ENCODE results near the gene SRGAP1.

SRGAP1 gene

DNA sequence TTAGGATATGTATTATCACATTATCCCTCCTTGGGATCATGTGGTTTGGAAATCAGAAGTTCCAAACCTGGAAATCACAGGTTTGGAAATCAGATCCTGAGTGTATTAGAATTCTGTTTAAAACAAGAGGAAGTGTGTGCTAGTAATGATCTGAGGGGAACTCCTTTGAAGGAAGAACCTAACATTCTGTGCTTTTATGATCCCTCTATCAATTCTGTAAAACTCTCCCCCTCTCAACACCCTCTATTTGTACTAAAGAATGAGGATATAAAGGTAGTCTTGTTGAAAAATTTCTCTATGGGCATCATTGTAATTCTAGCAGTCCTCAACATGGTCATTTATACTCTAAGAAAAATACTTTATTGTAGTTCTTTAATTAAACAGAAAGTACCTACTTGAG lies 97.4 kb downstream of the SRGAP1 start:
- no peak for DNase-seq

DNA sequence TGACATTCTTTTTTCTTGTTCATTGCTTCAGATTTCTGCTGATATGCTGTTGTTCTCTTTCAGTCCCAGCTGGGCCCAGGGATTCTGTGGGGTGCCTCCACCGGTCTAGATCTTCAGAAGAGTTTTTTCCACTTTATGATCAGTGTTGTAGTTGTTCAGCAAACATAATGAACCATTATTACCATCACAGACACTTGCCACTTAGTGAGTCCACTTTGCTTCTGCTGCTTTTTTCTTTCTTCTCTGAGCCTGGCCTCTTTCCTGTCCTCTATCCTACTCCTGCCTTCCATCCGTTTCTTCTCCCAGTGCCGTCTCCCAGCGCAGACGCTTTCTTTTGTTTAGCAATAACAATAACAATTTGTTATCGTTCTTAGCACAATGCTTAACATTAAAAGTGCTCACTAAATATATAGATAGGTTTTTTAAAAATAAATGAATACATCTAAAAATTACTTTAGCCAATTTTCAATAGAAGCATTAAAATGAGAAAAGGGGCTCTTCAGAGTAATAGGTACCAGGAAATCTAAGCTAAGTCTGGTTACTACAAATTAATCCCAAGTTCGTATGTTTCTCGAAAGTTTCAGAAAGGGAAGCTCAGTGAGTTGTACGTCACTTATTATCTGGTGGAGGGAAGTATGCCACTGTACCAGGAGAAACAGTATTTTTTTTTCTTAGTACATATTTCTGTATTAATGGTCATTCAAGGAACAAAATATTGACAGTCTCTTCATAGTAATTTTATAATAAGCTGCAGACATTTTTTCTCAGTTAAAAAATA lies 98.2 kb downstream of the SRGAP1 start:
- DNase-seq: no peak

DNA sequence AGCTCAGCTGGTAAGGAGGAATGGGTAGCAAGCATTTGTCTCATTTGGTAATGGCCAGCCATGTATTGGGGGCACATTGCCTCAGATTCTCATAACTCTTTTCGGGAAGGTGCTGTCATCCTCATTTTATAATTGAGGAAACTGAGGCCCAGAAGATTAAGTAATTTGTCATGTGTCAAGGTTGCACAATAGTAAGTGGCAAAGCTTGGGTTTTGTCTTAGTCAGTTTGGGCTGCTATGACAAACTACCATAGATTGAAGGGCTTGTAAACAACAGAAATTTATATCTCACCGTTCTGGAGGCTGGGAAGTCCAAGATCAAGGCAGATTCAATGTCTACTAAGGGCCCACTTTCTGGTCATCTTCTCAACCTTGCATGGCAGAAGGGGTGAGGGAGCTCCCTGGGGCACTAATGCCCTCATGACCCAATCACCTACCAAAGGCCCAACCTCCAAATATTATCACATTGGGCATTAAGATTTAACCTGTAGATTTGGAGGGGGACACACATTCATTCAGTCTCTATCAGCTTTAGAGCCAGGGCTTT lies 99.6 kb downstream of the SRGAP1 start:
- no peak for DNase-seq

DNA sequence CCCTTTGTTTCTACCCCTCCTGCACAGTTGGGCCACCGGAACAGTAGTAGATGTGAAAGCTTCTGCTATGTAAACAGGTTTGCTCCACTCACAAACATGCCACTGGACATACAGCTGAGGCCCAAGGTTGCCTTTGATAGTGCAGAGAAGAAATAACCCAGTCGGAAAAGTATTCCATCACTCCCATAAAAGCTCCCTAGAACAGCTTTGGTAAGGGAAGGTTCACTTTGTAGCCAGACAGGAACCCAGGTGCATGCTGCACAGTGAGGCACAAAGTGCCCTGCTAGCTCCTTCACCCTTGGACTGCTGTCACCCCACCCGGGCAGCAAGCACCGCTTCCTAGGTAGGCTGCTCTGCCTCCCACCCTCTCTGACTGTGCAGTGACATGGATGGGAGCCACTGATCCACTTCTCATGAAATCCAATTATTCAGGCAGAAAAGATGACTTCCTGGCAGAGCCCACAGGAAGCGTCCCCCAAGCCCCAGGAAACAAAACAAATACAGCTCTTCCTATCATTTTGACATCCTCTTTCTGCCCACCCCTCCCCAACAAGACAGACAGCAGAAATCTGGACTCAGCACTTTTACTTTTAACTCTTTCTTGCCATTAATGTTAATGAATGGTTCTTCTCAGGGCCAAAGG lies 100.2 kb downstream of the SRGAP1 start:
- no peak for DNase-seq

DNA sequence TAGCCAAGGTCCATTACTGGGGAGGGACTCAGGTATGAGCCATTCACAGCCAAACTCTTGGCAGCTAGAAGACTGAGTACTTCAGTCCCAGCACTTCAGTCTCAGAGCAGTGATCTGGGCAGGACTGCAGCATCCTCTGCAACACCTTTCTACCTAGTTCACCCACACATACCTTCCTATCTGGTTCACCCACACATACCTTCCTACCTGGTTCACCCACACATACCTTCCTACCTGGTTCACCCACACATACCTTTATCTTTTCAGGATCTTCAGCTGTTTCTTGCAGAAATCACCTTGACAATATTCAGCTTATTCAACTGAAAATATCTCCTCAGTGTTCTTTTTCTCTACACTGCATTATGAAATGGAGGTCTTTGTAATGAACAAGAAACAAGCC lies 101.3 kb downstream of the SRGAP1 start:
- no peak for DNase-seq

DNA sequence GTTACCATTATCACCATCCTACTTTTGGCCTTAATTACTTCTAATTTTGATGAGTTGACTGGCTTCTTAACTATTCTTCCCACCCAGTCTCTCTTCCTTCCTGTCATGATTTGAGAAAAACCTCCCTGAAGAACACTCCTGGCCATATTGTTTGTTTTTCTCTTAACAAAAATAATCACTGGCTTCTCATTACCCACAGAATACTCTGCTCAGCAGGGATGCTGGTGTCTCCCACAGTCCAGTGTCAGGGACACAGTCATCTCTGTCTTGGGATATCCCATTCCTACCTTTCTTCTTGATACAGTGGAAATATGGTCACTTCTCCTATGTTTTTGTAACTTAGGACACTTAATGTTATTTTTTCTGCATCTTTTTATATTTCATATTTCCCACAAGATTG lies 103.7 kb downstream of the SRGAP1 start:
- DNase-seq: no peak

DNA sequence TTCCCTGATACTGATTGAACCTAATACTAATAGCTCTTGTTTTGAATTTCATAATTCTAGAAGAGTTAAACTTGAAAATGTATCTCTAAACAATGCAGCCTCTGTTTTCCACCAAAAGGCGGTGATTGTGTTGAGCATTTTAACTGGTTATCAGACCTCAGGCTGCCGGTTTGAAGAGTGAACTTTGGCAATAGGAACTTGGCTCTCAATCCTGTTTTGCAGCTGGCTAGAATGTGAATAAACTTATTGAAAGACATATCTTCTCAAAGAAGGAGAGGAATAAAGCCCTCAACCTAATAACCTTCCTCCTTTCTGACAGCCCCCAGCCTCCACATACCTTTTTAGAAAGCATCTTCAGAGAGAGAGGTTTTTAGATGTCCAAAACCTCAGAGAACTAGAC lies 105.4 kb downstream of the SRGAP1 start:
- peak; percentile 46 for DNase-seq

DNA sequence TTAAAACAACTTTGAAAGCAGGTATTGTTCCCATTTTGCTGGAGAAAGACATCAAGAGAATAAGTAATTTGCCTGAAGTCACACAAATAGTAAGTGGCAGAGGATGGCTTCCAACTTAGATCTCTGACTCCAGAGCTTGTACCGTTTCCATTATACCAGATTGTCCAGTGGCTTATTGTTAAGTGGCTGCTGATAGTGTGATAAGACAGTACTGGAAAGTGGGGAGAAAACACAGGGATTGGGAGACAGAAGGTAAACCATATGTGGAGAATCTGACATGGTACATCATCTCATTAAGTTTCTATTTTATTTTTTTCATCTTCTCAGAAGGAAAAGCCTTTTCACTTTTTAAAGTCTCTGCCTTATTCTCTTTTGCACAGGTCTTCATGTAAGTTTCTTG lies 108.5 kb downstream of the SRGAP1 start:
- DNase-seq: no peak

DNA sequence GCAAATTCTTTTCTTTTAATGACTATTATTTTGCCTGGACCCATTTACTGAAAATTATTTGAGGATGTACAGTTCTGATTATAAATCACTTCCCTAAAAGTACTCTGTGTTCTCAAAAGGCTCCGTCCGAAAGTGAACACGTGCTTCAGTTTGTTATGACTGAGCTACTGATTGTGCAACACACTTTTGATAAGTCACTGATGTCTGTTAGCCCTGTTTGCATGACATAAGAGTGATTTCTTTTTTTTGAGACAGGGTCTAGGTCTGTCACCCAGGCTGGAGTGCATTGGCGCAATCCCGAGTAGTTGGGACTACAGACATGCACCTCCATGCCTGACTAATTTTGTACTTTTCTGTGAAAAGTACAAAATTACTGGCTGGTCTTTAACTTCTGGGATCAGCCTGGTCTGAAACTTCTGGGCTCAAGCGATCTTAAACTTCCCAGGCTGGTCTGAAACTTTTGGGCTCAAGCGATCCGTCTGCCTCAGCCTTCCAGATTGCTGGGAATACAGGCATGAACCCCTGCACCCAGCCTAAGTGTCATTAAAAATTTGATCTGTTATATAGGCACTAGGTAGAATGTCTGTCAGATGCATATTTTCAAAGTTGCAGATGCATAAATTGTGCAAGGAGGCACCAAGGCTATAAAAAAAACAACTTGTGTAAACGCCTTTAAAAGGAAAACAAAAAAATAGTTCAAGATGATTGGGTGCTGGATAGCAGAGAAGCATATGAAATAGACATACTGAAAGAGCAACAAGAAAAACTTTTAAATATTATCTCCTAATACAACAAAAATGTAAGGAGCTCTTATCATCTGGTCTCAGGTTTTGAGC lies 111.5 kb downstream of the SRGAP1 start:
- DNase-seq: no peak

DNA sequence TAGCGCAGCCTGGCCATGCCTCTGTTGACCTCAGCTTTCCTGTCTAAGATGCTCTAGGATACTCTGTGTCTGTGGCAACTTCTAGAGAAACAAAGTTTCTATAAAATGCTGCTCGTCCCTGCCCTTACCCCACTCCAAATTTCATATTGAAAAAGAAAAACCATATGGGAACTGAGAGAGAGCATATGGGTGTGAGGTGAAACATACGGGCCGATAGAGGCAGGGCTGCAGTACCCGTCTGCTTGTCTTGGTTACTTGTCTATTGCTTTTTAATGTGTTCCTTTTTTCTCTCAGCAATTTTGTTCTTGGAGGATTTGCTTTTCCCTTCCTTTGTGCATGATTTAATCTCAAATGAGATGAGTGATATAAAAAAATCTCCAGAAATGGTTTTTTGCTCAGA lies 113.0 kb downstream of the SRGAP1 start:
- DNase-seq: no peak

DNA sequence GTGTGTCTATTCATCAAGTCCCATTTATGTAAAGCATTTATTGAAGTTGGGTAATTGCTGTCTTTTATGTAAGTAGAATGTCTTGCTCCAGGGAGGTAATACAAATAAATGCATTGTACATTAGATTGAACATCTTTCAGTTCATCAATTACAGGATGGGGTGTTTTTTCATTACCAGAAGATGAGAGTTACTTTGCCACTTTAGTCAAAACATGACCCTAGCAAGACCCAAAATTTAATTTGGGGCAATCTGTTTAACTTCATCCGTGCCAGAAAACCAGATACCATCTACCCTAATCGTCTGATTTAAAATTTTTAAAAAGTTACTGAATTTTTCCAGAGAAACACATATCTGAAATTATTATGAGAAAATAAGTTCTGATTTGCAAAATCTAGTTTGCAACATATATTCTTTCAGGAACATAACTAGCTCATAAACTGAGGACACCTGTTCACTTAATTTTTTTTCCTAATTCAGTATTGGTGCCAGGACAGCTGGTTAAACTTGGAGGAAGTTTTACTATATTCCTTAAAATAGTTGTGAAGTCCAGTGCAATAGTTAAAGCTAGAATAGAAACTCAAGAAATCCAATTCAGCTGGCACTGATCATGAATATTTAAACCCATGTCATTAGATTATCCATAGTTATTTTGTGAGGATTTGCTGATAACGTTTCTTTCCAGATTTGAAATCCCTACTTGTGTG lies 114.5 kb downstream of the SRGAP1 start:
- no peak for DNase-seq

DNA sequence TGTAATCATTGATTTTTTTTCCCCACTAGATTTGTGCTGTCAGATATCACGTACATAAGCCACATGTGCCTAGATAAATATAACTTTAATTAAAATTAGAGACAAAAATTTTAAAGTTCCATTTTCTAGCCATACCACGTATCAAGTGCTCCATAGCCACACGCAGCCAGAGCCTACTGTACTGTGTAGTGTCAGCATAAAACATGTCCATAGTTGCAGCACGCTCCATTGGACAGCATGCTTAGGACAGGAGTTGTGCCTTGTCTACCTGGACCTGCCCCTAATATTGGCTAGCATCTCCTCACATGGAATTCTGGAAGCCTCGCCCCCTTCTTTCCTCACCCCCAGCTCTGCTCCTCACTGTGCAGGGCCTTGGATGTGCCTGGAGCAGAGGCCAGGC lies 116.5 kb downstream of the SRGAP1 start:
- DNase-seq: no peak

DNA sequence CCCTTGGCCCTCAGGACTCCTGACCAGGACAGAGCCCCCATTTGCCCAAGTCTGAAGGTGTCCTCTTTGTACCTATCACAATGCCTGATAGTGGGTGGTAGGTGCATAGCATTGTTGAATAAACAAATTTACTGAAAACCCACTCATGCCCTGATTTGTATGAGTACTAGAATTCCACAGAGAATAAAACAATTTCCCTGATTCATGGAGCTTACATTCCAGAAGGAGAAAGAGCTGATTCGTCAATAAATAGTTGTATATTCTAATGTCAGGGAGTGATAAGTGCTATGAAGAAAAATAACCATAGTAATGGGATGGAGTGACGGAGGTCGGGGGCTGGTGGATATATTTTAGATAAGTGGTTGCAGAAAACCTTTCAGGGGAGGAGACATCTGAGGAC lies 117.0 kb downstream of the SRGAP1 start:
- no peak for DNase-seq

DNA sequence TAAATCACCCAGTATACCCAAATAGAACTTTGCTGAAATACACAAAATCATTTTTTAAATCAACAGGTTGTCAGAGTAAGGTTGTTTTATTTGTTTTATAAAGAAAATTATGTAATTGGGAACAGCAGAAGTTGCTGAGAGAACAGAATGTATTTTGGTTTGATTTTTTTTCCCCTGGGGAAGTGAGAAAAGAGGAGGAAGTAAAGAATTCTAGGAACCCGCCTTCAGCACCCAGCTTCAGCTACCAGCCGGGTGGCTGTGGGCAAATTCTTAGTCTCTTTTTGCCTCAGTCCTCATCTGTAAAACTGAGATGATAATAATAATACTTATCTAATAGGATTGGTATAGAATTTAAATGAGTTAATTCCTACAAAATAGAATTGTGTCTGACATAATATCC lies 119.4 kb downstream of the SRGAP1 start:
- no peak for DNase-seq

DNA sequence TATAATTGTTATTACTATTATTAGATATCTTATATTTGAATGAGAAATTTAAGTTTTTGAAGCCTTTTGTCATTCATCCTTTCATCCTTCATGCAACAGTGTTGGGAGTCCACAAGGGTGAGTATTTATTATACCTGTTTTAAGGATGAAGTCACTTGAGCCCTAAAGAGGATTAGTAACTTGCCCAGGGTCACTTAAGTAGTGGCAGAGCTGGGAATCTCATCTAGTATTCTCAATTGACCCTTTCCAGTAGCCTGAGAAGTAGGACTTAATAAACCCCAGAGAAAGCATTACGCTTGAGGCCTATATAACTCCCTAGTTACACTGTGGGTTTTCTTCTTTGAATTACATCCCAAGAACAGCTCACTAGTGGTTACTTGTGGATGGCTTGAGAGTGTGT lies 119.8 kb downstream of the SRGAP1 start:
- no peak for DNase-seq

DNA sequence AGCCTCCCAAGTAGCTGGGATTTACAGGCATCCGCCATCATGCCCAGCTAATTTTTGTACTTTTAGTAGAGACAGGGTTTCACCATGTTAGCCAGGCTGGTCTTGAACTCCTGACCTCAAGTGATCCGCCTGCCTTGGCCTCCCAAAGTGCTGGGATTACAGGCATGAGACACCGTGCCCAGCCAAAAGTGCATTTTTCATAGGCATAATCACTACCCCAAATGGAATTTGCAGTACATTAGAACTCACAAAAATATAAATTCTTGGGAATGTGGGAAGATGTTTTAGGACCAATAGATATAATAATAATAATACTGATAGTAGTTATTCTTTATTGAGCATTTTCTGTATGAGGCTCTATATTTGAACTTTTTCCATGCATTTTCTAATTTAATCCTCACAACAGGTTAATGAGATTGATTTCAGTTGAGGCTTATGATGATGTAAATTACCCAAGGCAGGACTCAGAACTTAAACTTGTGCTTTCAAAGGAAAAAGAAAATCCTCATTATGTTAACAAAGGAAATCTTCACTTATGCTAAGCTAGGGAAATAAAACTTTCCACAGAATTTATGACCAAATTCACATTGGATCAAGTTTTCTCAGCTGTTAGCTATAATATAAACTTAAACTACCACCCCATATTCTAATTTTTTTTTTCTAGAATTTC lies 121.6 kb downstream of the SRGAP1 start:
- no peak for DNase-seq

DNA sequence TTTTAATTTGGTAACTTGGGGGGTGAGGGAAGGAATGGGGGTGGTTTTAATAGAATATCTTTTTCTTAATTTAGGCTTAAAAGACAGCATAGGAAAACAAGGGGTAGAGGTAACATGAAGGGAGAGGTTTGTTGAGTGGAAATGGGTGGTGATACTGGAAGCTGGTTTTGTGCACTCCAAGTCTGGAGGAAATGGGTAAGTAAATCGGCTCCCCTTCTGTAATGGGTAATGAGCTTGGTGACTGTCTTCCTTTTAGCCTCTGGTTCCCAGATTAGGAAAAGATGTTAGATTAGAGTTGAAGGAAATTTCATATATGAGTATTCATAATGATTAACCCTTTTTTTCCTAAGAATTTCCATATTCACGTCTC lies 122.1 kb downstream of the SRGAP1 start:
- no peak for DNase-seq

DNA sequence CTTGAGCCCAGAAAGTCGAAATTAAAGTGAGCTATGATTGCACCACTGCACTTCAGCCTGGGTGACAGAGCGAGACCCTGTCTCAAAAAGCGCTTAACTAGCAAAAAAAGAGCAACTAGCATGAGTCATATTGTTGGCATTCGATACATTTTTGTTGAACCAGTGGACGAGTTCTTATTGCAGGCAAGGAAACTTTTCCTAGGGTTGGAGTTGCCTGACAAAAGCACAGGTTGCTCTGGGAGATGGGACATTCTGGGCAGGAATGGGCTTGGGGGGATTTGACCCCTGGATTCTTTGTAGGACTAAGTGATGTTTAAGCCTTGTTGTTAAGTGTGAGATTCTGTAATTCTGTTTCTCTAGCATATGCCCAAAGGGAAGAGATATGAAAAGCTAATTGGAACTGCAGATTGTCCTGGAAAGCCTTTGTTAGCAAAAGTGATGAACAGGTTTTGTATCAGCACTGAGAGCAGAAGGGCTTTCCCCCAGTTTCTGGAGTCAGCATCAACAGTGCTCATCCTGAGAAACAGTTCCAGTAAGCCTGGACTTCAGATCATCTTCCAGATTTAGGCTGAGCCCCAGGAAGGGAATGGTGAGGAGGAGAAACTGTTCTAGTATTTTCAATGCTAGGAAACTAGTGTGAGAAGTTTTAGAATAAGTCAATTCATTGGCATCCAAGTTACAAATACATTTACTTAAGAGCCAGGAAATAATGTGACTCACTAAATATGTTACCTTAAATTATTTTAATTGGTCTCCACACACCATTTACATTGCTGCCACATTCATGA lies 123.1 kb downstream of the SRGAP1 start:
- no peak for DNase-seq

DNA sequence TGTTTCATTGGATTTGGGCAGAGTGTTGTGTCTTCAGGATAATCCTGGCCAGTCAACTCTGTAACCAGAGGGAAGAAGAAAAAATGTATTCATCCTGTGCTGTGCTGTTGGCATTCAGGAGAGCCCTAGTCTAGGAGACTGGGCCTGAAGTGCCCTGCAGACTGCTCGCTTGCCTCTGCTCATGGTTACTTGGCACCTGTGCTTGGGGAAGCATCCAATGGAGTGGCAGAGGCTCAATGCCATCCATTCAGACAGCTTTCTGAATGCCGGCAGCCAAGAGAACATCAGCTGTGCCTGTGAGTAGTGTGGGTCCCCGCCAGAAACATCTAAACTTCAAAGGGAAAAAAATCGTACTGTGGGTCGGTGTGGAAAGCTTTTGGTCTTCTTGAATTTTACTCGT lies 124.2 kb downstream of the SRGAP1 start:
- DNase-seq: no peak

DNA sequence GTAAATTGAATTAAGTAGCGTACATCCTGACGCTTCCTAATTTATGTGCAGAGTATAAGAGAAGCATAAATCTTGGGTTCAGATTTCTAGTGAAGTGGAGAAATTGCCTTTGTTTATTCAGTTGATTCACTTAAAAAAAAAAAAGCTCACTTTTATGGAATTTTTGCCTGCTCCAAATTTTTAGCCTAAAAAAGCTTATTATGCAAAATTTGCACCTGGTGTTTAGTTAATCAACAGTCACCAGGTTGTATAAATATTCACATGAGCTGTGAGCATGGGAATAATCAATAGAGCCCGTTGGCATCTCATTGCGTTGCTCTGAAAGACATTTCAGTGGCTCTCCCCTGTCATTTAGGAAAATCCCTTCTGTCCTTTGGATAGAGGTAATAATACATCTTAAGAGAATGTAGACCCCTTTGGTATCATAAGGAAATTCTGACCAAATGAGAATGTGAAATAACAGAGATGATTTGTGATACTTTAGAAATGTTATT lies 132.4 kb downstream of the SRGAP1 start:
- DNase-seq: no peak

DNA sequence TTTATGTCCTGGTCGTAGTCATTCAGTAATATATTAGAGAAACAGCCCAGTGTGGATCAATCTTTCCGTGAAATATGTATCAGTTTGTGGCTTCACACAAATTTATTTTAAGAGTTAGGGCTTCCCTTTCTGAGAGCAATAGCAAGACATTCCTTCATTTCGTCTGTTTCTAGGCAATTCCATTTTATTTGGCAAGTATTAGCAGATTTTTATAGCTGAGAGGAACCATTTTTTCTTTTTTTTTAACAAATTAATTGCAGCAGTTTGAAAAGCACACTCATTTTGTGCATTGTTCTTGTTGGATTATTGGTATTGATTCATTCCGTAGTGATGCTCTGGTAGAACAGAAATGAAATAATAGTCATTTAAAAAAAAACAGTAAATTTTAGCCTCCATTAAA lies 132.9 kb downstream of the SRGAP1 start:
- no peak for DNase-seq

DNA sequence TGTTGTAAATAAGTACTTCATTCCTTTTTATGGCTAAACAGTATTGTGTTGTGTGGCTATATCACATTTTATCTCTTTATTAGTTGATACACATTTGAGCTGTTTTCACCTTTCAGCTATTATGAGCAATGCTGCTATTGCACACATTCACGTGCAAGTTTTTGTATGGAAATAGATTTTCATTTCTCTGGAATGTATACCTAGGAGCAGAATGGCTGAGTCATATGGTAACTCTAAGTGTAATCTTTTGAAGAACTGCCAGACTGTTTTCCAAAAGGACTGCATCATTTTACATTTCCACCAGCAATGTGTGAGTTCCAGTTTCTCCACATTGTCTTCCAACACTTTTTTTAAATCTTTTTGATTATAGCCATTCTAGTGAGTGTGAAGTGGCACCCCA lies 134.0 kb downstream of the SRGAP1 start:
- DNase-seq: no peak

Measured in NCI-H1048 (cell line).